ENCODE results near the gene OR9Q1.

Gene OR9Q1

DNA sequence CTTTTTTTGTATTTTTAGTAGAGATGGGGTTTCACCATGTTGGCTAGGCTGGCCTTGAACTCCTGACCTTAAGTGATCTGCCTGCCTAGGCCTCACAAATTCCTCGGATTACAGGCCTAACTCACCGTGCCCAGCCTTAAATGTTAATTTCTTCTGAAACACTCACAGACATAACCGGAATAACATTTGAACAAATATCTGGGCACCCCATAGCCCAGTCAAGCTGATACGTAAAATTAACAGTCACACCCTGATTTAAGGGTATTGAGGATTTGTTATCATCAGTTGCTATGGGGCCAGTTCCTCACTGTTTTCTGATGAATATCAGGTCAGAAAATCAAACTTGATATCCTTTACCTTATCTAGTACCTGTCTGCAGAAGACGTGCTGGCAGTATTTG lies 23.0 kb upstream of the OR9Q1 start:
- DNase-seq = no peak
- TF ChIP-seq, protein P1, sequence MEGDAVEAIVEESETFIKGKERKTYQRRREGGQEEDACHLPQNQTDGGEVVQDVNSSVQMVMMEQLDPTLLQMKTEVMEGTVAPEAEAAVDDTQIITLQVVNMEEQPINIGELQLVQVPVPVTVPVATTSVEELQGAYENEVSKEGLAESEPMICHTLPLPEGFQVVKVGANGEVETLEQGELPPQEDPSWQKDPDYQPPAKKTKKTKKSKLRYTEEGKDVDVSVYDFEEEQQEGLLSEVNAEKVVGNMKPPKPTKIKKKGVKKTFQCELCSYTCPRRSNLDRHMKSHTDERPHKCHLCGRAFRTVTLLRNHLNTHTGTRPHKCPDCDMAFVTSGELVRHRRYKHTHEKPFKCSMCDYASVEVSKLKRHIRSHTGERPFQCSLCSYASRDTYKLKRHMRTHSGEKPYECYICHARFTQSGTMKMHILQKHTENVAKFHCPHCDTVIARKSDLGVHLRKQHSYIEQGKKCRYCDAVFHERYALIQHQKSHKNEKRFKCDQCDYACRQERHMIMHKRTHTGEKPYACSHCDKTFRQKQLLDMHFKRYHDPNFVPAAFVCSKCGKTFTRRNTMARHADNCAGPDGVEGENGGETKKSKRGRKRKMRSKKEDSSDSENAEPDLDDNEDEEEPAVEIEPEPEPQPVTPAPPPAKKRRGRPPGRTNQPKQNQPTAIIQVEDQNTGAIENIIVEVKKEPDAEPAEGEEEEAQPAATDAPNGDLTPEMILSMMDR (IDR thresholded peaks at IDR 0.05; ENCODE audit: low read depth, low read length) = no peak
- Histone ChIP-seq H3K27me3 (no peaks in the 10 kb centered on the region), H3K36me3 (no peaks in the 10 kb centered on the region), H3K4me1 (no peaks in the 10 kb centered on the region), H3K4me3 (ENCODE audit: low read depth, low read length) (no peak overlapping the region), H3K9me3 (no peaks in the 10 kb centered on the region)

DNA sequence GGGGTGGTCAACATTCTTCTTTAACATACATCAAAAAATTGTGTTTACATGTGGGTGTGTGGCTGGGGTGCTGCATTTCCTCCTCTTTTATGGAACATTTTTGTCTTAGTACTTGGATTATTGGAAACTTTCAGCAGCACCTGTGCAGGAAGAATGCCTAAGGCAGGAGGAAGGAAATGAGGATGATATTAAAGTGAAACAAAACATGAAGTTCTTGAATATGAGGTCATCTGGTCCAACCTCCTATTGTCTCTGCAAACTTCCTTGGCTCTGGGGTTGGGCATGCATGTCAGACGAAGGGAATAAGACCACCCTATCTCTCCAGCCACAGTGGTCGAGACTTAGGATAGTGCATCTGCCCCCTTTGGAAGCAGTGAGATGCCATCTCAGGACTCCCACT lies 20.6 kb upstream of the OR9Q1 start:
- TF ChIP-seq, protein P1 (IDR thresholded peaks at IDR 0.05; ENCODE audit: low read depth, low read length) = no peak
- DNase-seq = no peak
- Histone ChIP-seq H3K9me3 (no peaks in the 10 kb centered on the region), H3K4me1 (no peaks in the 10 kb centered on the region), H3K36me3 (no peaks in the 10 kb centered on the region), H3K4me3 (ENCODE audit: low read depth, low read length) (no peak overlapping the region), H3K27me3 (no peaks in the 10 kb centered on the region)

DNA sequence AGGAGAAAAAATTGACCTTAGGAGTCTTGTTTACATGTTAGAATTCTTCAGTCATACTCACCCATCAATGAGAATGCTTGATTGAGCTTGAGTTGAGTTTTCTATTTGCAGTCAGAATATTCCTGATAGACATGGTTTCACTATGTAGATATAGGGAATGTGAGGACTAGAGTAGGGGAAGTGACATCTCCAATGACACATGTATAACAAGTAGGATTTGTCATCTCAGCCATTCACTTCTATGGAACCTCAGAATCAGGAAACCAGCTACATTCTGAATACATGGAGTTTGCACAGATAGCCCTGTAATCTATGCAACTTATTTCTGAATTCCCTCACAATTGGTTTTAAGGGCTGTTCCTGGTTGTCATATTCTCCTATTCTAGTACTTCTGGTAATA lies 20.1 kb upstream of the OR9Q1 start:
- H3K9me3 ChIP-seq = no peaks in the 10 kb centered on the region
- TF ChIP-seq, protein P1 (IDR thresholded peaks at IDR 0.05; ENCODE audit: low read depth, low read length) = no peak
- no peaks in the 10 kb centered on the region for H3K4me1 ChIP-seq
- no peak for DNase-seq
- H3K36me3 ChIP-seq = no peaks in the 10 kb centered on the region
- H3K27me3 ChIP-seq = no peaks in the 10 kb centered on the region
- H3K4me3 ChIP-seq (ENCODE audit: low read depth, low read length) = no peak overlapping the region

DNA sequence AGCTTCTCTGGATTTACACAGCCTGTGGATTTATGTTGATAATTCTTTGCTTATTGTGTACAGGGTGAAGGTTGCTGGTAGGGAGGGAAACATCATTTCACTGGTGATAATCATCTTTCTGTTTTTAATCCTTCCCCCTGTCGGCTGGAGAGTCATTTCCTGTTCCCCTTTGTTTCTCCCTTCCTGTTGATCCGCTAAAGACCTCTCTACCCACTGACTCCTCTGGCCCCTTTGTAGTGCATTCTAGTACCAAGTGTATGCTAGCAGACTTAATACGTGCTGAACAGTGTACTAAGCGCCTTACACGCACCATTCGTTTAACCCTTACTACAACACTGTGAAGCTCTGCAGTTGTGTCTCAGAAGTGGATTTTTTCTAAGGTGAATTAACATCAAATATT lies 19.0 kb upstream of the OR9Q1 start:
- no peaks in the 10 kb centered on the region for H3K27me3 ChIP-seq
- H3K36me3 ChIP-seq = no peaks in the 10 kb centered on the region
- no peak overlapping the region for H3K4me3 ChIP-seq (ENCODE audit: low read depth, low read length)
- no peaks in the 10 kb centered on the region for H3K9me3 ChIP-seq
- no peaks in the 10 kb centered on the region for H3K4me1 ChIP-seq
- TF ChIP-seq, protein P1 (IDR thresholded peaks at IDR 0.05; ENCODE audit: low read depth, low read length) = no peak
- no peak for DNase-seq

DNA sequence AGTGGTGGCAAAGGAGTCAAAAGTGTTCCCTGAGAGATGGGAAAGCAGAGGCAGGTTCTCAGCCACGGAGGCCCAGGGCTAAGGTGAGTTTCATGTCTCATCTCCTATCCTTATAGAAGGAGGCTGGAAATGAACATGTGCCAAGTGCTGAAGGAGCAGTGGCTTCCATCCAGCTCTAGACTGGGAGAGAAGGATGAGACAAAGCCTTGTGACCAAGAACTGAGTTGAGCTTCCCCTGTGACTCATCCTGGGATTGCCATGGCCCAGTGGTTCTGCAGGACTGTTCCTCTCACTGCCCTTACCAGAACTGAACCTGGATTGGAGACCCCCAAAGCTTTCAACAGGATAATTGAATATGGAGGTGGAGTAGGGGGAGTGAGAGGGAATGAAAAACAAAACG lies 16.7 kb upstream of the OR9Q1 start:
- no peak for DNase-seq
- Histone ChIP-seq H3K4me3 (ENCODE audit: low read depth, low read length) (no peak overlapping the region), H3K4me1 (no peaks in the 10 kb centered on the region), H3K27me3 (no peaks in the 10 kb centered on the region), H3K36me3 (no peaks in the 10 kb centered on the region), H3K9me3 (no peaks in the 10 kb centered on the region)
- TF ChIP-seq, protein P1 (IDR thresholded peaks at IDR 0.05; ENCODE audit: low read depth, low read length) = no peak

DNA sequence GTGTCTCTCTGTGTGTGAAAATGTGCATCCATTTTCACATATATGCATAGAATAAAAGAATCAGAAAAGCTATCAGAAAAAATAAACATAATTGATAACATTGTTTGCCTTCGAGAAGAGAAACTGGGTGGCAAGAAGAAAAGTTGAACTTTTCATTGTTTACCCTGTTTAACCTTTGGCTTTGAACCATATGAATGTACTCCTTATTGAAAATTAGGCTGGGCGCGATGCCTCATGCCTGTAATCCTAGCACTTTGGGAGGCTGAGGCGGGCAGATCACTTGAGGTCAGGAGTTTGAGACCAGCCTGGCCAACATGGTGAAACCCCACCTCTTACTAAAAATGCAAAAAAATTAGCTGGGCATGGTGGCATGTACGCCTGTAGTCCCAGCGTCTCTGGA lies 11.9 kb upstream of the OR9Q1 start:
- TF ChIP-seq, protein P1 (IDR thresholded peaks at IDR 0.05; ENCODE audit: low read depth, low read length) = no peak
- no peak for DNase-seq
- H3K9me3 ChIP-seq = no peaks in the 10 kb centered on the region
- H3K36me3 ChIP-seq = no peaks in the 10 kb centered on the region
- no peaks in the 10 kb centered on the region for H3K4me1 ChIP-seq
- no peaks in the 10 kb centered on the region for H3K27me3 ChIP-seq
- H3K4me3 ChIP-seq (ENCODE audit: low read depth, low read length) = no peak overlapping the region
